GM18499 (cell line): ENCODE results near the gene ILDR1.

ENCODE experiments used
- ATAC-seq: cut with Tn5 transposase; IDR thresholded peaks from one replicate; pipeline ENCODE4 v1.9.1; 2021; ENCODE audit warnings: moderate number of reproducible peaks; ENCODE audit not compliant: insufficient read depth, unreplicated experiment

The ILDR1 gene

DNA sequence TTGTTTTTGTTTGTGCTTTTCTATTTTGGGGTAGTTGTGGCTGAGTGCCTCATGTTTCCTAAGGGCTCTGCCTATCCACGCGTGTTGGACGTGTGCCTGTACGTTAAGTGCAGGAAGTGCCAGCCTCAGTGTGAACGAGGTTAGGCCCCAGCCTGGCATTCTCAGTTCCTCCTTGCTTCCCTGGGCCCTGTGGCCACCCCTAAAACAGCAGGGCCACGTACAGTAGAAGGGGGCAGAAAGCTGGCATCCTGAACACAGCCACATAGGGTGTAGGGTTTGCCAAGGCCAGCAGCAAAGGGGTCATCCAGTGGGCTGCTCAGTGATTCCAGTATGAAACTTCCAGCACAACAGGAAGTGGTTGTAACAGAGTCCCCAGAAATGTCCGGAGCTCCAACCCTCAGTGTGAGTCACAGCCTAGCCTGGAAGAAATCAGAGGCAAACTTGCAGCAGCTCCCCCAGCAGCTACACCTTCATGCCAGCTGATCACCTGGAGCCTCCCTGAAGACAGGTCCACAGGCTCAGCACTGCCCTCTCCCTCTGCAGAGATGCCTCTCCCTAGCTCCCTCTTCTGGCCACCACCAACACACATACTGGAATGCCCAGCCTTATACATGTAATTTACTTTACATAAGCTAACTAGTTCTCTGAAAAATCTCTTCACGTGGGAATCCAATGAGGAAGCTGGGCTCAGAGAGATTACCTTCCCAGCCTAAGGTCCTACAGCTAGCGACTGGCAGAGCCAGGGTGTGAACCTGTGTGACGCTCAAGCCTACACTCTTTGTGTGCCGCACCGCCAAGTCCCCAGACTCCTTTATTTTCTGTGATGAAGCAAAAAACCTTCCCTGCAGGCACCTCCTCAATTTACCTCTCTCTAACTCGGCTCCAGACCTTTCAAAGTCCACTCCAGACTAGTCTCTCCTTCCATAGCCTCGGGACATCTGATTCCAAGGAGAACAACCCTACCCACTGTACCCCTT is 26.6 kb downstream of the ILDR1 start:
- no peak for ATAC-seq

DNA sequence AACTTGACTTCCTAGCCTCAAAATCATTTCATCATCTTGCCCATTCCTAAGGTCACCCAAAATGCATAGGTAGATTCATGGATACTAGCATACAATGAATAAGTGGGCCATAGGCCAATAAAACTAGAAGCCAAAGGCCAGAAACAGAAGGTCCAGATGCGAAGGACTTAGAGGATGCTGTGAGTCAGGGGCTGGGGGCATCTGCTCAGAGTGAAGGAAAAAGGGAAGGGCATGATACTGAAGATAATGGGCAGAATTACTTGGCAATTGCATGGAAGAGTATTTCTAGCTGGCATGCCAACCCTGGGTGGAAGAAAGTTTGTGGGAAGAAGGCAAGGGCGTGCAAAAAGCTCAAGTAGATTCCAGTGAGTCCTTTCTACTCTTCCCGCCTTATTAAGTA is 27.5 kb downstream of the ILDR1 start:
- ATAC-seq, result no peak

DNA sequence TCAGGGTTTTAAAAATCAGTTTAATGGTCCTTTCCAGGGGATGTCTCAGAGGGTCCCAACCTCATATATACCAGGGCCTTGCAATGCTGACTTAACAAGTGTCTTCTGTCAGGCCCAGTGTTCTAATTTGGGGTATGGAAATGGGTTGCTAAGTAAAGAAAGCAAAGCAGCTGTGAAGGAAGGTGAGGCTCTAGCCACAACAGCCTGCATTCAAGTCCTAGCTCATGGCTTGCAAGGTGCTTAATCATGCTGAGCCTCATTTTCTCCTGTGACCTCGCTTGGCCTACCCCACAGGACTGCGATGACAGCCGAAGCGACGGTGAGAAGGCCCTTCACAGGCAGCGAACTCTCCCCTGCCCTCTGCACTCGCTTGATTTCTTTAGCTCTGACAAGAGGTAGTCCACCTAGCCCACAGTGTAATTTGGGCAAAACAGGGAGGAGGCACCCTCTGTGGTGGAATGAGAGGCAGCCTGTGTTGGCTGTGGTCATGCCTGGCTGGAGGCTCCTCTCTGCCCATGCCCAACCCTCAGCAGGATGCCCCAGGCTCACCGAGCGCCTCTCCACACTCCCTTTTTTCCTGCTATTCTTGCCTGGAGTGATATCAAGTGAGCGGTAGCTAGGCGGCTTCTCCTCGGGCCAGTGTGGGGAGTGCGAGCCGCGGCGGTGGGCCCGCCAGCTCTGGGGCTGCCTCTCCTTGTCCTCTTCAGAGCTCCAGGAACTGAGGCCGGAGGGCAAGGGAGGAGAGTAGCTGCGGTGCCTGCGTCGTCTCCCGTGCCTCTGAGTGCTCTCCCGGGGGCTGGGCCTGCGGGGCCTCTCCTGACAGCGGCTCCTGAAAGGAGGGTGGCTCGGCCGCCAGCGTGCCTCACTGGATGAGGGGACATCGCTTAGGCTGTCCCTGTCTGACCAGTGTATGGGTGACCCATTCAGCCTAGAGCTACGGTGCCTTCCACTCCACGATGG is 29.2 kb downstream of the ILDR1 start:
- ATAC-seq, result peak; percentile 47

DNA sequence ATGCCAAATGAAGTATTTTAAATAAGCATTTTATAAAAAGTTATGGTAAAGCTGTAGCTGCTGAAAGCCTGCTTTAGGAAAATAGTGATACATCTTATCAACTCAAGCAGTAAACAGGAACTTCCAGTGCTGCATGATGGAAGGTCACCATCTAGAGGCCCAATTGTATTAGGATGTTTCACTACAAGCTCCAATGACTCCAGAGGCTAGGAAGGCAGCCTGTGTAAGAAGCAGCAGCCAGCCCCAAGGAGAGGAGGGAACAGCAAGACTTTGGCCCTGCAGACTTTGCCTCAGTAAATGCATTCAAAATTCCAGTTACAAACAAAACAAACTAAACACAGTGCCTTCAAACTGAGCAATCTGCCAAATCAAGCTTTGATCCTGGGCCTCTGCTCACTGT is 32.1 kb downstream of the ILDR1 start:
- ATAC-seq, result no peak

DNA sequence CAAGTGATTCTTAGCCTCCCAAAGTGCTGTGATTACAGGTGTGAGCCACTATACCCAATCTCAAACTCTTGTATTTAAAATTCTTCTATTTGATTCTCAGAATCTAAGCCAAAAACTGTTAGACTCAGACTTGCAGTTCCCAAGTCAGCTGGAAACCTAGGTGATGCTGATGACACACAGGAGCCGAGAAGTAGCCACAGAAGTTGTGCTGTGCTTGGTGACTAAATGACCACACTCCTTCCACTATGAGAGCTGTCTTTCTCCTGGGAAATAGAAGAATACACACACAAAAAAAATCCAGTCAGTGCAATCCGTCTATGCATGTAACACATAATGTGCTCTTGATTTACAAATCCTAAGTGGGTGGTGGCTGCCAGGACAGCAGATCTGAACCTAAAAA is 33.9 kb downstream of the ILDR1 start:
- ATAC-seq, result no peak

DNA sequence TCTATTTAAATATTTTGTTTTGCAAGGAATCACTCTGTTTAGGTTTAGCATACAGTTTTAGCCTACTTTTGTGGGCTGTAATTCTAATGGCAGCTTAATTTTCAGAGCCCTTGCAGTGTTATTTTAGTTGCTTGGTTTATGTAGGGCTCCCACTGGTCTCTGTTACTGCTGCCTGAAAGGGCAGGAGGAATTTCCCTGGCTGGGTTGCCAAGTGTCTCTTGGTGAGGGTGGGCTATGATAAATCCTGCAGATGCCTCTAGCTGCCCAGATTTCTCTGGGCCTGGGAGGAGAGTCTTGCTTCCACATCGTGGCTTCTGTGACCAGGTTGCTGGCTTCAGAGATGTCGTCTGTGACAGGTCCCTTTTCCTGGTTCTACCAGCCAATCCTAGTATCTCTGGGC is 36.2 kb downstream of the ILDR1 start:
- ATAC-seq, result no peak

DNA sequence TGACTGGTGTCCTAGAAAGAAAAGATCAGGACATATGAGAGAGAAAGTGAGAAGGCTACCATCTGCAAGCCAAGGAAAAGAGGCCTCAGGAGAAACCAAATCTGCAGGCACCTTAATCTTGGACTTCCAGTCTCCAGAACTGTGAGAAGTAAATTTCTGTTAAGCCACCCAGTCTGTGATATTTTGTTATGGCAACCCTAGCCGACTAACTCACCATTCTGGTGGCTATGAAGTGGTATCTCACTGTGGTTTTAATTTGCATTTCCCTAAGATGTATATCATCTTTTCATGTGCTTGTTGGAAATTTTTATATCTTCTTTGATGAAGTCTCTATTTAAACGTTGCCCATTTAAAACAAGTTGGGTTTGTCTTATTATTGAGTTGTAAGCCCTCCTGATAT is 40.6 kb downstream of the ILDR1 start:
- no peak for ATAC-seq

DNA sequence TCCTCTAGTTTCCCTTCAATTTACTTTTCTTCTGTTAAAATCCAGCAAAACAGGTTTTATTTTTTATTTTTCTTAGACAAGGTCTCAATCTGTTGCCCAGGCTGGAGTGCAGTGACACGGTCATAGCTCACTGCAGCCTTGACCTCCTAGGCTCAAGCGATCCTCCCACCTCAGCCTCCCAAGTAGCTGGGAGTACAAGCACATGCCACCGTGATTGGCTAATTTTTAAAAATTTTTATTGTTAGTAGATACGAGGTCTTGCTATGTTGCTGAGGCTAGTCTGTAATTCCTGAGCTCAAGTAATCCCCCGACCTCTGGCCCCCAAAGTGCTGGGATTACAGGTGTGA is 41.6 kb downstream of the ILDR1 start:
- ATAC-seq, result no peak

DNA sequence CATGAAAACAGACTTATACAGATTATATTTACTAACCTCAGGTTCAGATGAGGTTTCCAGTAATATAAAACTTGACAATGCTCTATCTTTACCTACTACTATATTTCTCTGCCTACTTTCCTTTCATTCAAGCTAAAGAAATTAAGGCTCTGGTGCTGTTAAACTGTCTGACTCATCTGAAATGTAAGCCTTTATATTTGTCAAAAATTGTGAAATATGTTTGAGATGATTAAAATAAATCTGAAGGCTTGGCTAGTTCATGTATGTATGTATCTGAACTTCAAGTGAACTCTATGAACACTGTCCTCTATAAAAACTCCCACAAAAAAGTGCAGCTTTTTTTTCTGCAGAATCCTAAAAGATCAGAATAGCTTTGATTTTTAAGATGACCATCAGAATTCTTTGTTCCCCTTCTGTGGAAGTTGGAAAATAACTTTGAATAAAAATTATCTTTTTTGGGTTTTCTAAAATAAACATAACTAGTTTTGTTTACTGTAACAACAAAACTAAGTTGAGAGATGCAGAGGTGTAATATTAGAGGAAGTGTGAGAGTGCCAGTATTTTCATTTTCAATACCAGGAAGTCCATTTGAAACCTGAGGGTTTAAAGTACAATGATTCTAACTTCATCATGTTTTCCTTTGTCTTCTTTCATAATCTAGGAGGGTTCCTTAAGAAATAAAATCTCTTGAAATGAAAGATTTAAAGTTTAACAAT is 42.2 kb downstream of the ILDR1 start:
- no peak for ATAC-seq

DNA sequence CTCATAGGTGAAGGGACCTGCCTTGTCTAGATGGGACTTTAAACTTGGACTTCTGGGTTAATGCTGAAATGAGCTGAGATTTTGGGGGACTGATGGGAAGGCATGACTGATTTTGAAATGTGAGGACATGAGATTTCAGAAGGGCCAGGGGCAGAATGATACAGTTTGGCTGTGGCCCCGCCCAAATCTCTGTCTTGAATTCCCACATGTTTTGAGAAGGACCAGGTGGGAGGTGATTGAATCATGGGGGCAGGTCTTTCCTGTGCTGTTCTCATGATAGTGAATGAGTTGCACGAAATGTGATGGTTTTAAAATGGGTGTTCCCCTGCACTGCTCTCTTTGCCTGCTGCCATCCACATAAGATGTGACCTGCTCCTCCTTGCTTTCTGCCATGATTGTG is 42.8 kb downstream of the ILDR1 start:
- no peak for ATAC-seq

DNA sequence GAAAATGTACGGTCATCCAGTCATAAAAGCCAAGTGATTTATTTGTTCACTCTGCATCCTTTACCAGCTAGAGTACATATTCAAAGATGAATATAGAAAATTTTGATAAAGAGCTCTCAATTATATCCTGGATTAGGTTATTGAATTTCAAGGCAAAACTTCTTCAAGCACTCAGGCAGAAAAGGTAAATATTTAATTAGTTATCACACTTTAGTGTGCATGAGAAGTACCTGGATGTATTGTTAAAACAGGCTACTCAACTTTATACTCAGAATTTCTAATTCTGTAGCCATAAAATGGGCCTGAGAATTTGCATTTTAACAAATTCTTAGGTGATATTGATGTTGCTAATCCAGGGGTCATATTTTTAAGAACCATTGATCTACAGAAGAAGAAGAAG is 45.3 kb downstream of the ILDR1 start:
- ATAC-seq, result no peak

DNA sequence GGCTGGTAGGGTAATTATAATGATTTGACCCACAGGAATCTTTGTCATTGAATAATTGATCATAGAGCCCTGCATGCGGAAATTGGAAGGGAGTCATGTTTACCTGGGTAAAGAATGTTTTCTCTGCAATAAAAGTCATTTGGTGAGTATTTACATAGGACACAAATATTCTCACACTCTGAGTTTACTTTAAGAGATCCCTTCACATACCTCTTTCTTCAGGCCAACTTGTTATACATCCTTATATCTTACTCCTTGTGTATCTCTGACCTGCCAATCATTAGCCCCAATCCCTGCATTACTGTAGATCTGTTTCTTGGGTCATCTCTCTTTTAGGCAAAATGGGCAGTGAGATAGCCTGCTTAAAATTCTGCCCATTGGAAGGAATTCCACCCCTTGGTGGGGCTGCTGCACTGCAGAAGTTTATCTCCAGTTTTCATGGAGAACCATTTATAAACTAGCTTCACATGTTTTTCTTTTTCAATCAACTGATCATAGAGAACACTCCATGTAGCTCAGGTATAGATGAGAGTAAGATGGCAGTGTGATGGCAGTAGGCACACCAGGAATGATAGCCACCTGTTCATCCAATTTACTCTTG is 46.2 kb downstream of the ILDR1 start:
- ATAC-seq, result no peak

DNA sequence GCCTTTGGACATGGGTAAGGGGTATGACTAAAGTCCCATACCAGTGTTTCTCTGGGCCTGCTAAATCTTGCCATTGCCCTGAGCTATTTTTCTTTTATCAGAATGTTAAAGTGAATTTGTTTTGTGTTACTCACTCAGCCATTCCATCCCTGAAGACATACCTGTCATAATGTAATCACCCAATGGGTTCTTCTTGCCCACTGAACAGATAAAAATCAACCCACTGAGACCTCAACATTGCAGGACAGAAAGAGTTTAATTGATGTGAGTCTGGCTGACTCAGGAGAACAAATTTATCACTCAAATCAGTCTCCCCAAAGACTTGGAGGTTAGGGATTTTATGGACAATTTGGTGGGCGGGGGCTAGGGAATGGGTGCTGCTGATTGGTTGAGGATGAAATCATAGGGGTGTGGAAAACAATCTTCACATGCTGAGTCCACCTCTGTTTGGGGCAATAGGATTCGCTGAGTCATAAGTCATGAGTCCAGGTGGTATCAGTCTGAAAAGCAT is 47.4 kb downstream of the ILDR1 start:
- ATAC-seq, result no peak

DNA sequence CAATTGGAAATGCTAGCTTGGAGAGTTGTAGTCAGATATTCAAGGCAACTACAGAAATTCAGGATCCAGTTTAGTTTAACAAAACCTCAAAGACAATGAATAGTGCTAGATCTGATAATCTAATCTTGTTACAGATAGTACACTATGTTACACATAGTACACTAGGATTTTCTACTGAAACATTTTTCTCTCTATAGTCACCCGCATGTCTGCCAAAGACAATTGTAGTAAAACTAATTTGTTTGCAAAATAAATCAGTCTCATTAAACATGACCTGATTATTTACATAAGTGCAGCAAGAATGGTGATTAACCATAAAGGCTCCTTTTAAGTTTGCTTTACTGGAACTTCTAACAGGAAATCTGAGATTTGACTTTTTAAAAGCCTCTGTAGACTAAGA is 52.0 kb downstream of the ILDR1 start:
- ATAC-seq, result no peak

DNA sequence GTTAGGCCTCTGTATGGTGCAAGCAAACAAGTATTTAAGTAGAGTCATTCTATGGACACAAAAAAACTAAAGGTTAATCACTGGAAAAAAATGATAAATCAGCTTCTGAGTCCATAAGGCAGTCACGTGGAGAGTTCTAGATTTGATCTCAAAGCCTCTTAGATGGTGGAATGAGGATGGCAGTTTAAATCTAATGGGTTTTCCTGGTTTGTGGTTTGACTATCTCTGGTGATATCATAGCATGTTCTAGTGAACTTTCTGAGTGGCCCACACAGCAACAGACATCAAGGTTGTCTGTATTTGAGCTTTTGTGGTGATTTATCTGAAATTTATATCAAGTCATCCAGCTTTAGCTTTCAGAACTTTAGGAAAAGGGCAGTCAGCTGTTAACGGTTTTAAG is 52.4 kb downstream of the ILDR1 start:
- ATAC-seq, result no peak

DNA sequence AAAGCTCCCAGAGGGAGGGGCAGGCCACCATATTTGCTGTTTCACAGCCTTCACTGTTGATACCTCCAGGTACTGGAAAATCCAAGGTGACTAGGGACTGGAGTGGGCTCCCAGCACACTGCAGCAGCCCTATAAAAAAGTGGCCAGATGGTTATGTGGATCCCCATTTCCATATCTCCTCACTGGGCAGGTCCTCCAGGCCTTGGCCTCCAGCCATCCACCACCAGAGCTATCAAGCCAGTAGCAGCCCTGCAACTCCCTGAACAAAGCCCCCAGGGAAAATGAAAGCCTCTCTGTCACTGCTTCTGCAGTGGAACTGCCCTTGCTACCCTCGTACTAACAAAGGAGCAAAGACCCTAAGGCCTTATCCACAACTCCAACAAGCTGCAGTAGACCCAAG is 58.4 kb downstream of the ILDR1 start:
- no peak for ATAC-seq

DNA sequence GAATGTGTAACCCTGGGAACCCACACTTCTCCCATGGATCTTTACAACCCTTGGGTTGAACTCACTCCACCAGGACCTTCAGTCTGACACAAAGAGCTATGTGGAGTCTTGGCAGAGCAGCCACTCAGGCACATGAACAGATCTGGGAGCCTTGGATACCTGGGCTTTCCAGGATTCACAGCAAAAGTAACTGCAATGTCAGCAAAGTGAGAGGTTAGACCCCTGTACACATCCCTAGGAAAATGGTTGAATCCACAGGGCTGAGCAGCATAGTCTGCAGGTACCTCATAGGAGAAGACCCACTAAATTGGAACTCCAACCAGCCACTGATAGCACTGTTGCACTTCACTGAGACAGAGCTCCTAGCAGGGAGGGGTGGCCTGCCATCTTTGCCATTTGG is 59.6 kb downstream of the ILDR1 start:
- no peak for ATAC-seq

DNA sequence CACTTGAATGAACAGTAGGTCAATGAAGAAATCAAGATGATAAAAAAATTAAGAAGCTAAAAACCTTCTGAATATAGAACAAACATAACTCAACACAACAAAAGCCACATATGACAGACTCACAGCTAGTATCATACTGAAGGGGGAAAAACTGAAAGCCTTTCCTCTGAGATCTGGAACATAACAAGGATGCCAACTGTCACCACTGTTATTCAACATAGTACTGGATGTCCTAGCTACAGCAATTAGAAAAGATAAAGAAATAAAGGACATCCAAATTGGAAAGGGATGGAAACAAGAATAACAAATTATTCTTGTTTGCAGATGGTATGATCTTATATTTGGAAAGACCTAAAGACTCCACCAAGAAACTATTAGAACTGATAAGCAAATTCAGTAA is 60.8 kb downstream of the ILDR1 start:
- ATAC-seq, result no peak

DNA sequence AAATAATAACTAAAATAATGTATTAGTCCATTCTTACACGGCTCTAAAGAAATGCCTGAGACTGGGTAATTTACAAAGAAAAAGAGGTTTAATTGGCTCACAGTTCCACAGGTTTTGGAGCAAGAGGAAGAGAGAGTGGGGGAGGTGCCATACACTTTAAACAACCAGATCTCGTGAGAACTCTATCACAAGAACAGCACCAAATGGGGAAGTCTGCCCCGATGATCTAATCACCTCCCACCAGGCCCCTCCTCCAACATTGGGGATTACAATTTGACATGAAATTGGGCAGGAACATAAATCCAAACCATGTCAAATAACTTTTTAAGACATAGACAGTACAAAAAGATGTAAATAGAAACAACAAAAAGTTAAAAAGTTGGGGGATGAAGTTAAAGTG is 63.2 kb downstream of the ILDR1 start:
- ATAC-seq, result no peak
